Gastroesophageal sphincter (tissue), 3 donors: ENCODE results near the gene UCN.

ENCODE experiments used
- POLR2A ChIP-seq, 2 donors: fragments of 450-650 bp; IDR thresholded peaks; one replicate each; pipeline ENCODE4 v1.6.1; 2017; ENCODE audit warnings: antibody characterized with exemption in 2 of 2, mild to moderate bottlenecking in 2 of 2, moderate library complexity in 1 of 2
- POLR2AphosphoS5 ChIP-seq: sonication (generic); formaldehyde crosslinking; IDR thresholded peaks from one replicate; pipeline ENCODE4 v1.6.1; 2017; ENCODE audit warnings: antibody characterized with exemption
- TF ChIP-seq, protein P1 (sequence below), 4 experiments: fragments of 200-600 bp in 2 of 4; fragments of 450-650 bp in 2 of 4; sonication (generic) in 1 of 4; IDR thresholded peaks; one replicate each; pipeline ENCODE4 v1.5.1; 2017 to 2019; ENCODE audit warnings: antibody characterized with exemption in 4 of 4, mild to moderate bottlenecking in 2 of 4, moderate library complexity in 2 of 4

DNA sequence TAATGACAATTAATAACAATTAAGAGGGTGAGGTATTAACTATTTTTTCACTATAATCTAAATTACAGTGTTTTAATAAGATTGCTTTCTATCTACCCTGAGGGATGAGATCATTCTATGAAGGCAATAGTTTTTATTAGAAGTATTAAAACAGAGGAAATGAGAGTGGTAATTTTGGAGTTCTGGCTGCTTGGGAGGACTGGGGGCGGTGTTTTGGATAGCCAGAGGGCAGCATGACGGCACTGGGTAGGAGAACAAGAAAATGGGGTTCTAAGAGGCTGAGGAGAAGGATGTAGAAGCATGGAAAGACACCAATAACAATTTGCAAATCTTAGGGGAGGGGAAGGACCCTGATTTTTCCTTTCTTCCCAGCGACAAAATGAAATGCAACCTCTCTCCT, 38.1 kb downstream of the UCN start:
- TF ChIP-seq, protein P1, sequence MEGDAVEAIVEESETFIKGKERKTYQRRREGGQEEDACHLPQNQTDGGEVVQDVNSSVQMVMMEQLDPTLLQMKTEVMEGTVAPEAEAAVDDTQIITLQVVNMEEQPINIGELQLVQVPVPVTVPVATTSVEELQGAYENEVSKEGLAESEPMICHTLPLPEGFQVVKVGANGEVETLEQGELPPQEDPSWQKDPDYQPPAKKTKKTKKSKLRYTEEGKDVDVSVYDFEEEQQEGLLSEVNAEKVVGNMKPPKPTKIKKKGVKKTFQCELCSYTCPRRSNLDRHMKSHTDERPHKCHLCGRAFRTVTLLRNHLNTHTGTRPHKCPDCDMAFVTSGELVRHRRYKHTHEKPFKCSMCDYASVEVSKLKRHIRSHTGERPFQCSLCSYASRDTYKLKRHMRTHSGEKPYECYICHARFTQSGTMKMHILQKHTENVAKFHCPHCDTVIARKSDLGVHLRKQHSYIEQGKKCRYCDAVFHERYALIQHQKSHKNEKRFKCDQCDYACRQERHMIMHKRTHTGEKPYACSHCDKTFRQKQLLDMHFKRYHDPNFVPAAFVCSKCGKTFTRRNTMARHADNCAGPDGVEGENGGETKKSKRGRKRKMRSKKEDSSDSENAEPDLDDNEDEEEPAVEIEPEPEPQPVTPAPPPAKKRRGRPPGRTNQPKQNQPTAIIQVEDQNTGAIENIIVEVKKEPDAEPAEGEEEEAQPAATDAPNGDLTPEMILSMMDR (IDR thresholded peaks at IDR 0.05), result no peak
- TF ChIP-seq POLR2A (IDR thresholded peaks at IDR 0.05) (no peak), POLR2AphosphoS5 (no peak)
